Heart left ventricle (tissue), 16 donors: ENCODE results near the gene GPANK1. TPM values are rescaled to one million over a fixed set of nuclear protein-coding genes. Genes with fewer than 3 reads are reported as not detected.

ENCODE experiments used
- ATAC-seq, 4 donors: fragments of 200-7000 bp; cut with Tn5 transposase; one replicate each; pipeline ENCODE4 v1.9.1; 2020 to 2022; ENCODE audit warnings: moderate library complexity in 4 of 4, mild to moderate bottlenecking in 3 of 4, moderate number of reproducible peaks in 1 of 4
- DNase-seq, 5 donors: peaks; one replicate each; pipeline ENCODE4 v3.0.0-alpha.2; 2020
- H3K27ac ChIP-seq, 12 donors: fragments of 200-600 bp; sonication (generic) in 4 of 12; one replicate each; pipeline versions ENCODE4 v1.5.0 to v1.8.0; 2016 to 2022; ENCODE audit warnings: mild to moderate bottlenecking in 2 of 12
- H3K27me3 ChIP-seq, 9 donors: fragments of 200-600 bp; sonication (generic) in 2 of 9; one replicate each; pipeline versions ENCODE4 v1.5.1 to v1.8.0; 2016 to 2022; ENCODE audit warnings: mild to moderate bottlenecking in 3 of 9
- H3K36me3 ChIP-seq, 9 donors: fragments of 200-600 bp; sonication (generic) in 2 of 9; one replicate each; pipeline versions ENCODE4 v1.5.0 to v1.8.0; 2018 to 2022; ENCODE audit warnings: mild to moderate bottlenecking in 2 of 9
- H3K4me1 ChIP-seq, 12 donors: fragments of 200-600 bp; sonication (generic) in 4 of 12; one replicate each; pipeline versions ENCODE4 v1.5.0 to v1.8.0; 2016 to 2022; ENCODE audit warnings: mild to moderate bottlenecking in 3 of 12
- H3K4me3 ChIP-seq, 12 donors: fragments of 200-600 bp; sonication (generic) in 4 of 12; one replicate each; pipeline versions ENCODE4 v1.5.0 to v1.8.0; 2017 to 2022; ENCODE audit warnings: mild to moderate bottlenecking in 9 of 12, moderate library complexity in 4 of 12
- H3K9me3 ChIP-seq, 12 donors: fragments of 200-600 bp; sonication (generic) in 4 of 12; one replicate each; pipeline versions ENCODE4 v1.5.0 to v1.8.0; 2016 to 2022; ENCODE audit warnings: mild to moderate bottlenecking in 1 of 12
- CTCF ChIP-seq, 12 donors: fragments of 200-600 bp; sonication (generic) in 4 of 12; IDR thresholded peaks; one replicate each; pipeline versions ENCODE4 v1.5.0 to v1.8.0; 2018 to 2022; ENCODE audit warnings: antibody characterized with exemption in 12 of 12, mild to moderate bottlenecking in 5 of 12
- POLR2A ChIP-seq, 2 donors: fragments of 450-650 bp; IDR thresholded peaks; one replicate each; pipeline ENCODE4 v1.6.1; 2017; ENCODE audit warnings: antibody characterized with exemption in 2 of 2, mild to moderate bottlenecking in 2 of 2, moderate library complexity in 2 of 2
- WGBS, 4 donors: extraction: QIAGEN DNeasy Blood & Tissue Kit in 2 of 4; methylation state at CpG; one replicate each; pipeline versions ENCODE4 v1.1.5 to v1.1.7; 2013 to 2018; 5-methylcytosine and 5-hydroxymethylcytosine counted together
- intact Hi-C, 10 donors: fragments of 100-400 bp; cut with DNase I; formaldehyde crosslinking; loops; one replicate each; pipeline versions ENCODE4 v1.11.1 to v1.14.2; 2022
- polyA plus RNA-seq, 2 donors: library from polyadenylated mRNA; stranded (reverse); fragments of 200-250 nt; gene quantifications; one replicate each; pipeline ENCODE4 v1.2.3, GENCODE V29; 2013
- total RNA-seq, 9 donors: library from RNA; depleted of rRNA in 2 of 9; stranded (reverse); fragments of >200 nt in 2 of 9; fragmentation: NEBNext Ultra II Directional in 3 of 9; extraction: Animal tissue kit (Norgen Biotek cat#: 25700) in 3 of 9; gene quantifications; one replicate each; pipeline versions ENCODE4 v1.1.0 to v1.2.4, GENCODE V29; 2016 to 2023
- donor health status: ischemic (EF 13 %, LVEDD 7.1; RV severe dilation, severe dysfunction).
- donor health status: healthy with polysubstance abuse.
- donor health status: DM: no; HTN: yes; CAD: no.
- donor health status: DM: no; HTN: no; CAD: no.
- donor health status: ischemic (EF 25% LVEDD 6.9; RV normal size, moderate dysfunction).
- donor health status: ischemic (EF 25% LVEDD 5.7; RV mildly dilated, moderate dysfunction).
- donor health status: healthy.
- donor health status: DM: yes; HTN: yes; CAD: no.
- donor health status: ischemic (EF 35%, LVEDD 5.7; RV mildly dilated, moderate dysfunction).
- donor health status: nonischemic (EF 11% LVEDD 7.7; RV severe dilation, severe dysfunction).
- donor health status: DM: yes; HTN: yes; CAD: no.
- donor health status: PGD.
- donor health status: ischemic (EF 29% LVEDD 5.4; RV normal size, mild dysfunction).
- donor health status: nonischemic (EF 23%, LVEDD 6.1; RV moderate dilation, normal function).

GPANK1 gene
- total and polyA plus RNA-seq, 11 donors = 15.9 to 29.8 (median 19.5) TPM

DNA sequence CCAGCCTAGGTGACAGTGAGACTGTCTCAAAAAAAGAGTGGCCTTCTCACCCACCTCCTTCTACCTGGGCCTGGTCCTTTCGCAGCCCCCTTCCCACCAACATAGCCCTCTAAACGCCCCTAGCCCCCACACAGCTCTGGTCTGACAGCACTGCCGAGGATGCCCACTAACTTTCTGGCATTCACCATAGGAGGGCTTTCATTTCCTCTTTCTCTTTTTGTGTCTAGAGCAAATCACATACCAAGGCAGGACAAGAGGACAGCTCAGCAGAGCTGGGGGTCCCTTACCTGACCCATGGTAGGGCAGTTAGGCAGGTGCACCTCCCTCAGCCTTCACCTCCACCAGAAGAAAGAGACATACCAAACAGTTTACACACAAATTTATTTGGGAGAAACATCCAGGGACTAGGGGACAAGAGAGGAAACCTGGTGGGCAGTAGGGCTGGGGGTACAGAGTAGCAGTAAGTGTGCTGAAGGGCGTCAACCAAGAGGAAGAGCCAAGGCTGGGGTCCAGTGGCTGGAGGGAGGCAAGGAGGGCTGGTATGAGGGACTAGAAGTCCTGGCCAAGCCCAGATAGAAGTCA is 11.6 kb upstream of the GPANK1 start:
- no peak for TF ChIP-seq CTCF (IDR thresholded peaks at IDR 0.05)
- TF ChIP-seq POLR2A (IDR thresholded peaks at IDR 0.05) = no peak
- no peaks in the 10 kb centered on the region for H3K9me3 ChIP-seq
- no peak for DNase-seq
- no peaks in the 10 kb centered on the region for H3K27me3 ChIP-seq
- H3K36me3 ChIP-seq = peaks cover 0 to 37% (median 23%) of the 10 kb centered on the region in 9 donors
- ATAC-seq = no peak
- no peak overlapping the region for H3K4me3 ChIP-seq
- H3K27ac ChIP-seq = no peak overlapping the region
- peaks cover 0 to 14% (median 11%) of the 10 kb centered on the region in 12 donors for H3K4me1 ChIP-seq
- intact Hi-C loops = loop anchor here in 1 of 10 donors (5.0 kb wide), 1 partner anchor 201 kb away; the partner anchor contains the start of gene SLC44A4
- 81 to 90% (median 84%) methylated on average over 4 of the region's 4 CpGs for WGBS, 4 donors

DNA sequence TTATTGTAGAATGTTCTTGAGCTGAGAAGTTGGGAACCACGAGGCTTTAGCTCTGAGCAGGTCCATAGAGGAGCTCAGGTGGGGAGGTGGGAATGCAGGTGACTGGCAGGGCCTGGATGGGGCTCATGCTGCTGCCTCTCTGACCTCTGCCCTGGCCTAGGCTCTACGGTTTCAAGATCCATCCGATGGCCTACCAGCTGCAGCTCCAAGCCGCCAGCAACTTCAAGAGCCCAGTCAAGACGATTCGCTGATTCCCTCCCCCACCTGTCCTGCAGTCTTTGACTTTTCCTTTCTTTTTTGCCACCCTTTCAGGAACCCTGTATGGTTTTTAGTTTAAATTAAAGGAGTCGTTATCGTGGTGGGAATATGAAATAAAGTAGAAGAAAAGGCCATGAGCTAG is 4.9 kb upstream of the GPANK1 start, which contains the start of gene LY6G5B:
LY6G5B (plus strand) TSS at position 301 of the 400 bp plus-strand sequence. CDS start 975 bp downstream, outside the sequence.
- H3K4me1 ChIP-seq = peaks cover 0 to 28% (median 14%) of the 10 kb centered on the region in 12 donors
- no peak for DNase-seq
- intact Hi-C loops = loop anchor here in 3 of 10 donors (5.0 to 10.0 kb wide), 3 partner anchors 163 to 505 kb away; partner anchors contain the start of genes AGPAT1 (in 2 of the 3), RNF5 (in 2 of the 3), NELFE (in 1 of the 3) and SKIC2 (in 1 of the 3)
- H3K27ac ChIP-seq = no peak within 1 kb of the TSS
- no peak within 1 kb of the TSS for H3K4me3 ChIP-seq
- H3K36me3 ChIP-seq = peaks cover 7 to 73% (median 69%) of the 10 kb centered on the region in 9 donors
- H3K27me3 ChIP-seq = no peaks in the 10 kb centered on the region
- 84 to 95% (median 88%) methylated on average over 8 of the region's 8 CpGs for WGBS, 4 donors
- H3K9me3 ChIP-seq = no peaks in the 10 kb centered on the region
- TF ChIP-seq POLR2A (IDR thresholded peaks at IDR 0.05) (no peak), CTCF (IDR thresholded peaks at IDR 0.05) (no peak)
- ATAC-seq = no peak

DNA sequence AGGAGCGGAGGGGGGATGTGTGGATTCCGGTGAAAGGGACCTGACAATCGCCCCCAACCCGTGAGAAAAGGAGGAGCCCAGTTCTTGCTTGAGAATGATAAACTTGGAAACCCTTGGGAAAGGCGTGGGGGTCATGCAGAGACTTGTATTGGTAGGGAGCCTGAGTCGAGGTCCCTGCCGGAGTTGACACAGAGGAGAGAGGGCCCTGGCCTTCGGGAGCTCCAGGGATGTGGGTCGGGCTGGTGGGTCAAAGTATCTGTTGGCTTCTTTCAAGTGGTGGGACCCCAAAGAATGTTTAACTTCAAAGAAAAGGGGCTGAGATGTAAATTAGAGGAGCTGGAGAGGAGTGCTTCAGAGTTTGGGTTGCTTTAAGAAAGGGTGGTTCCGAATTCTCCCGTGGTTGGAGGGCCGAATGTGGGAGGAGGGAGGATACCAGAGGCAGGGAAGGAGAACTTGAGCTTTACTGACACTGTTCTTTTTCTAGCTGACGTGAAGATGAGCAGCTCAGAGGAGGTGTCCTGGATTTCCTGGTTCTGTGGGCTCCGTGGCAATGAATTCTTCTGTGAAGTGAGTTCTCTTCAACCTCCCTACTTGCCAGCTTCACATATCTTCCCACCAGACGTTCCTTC is 1.7 kb upstream of the GPANK1 start:
- ATAC-seq (no peak), DNase-seq (no peak)
- peaks cover 7 to 72% (median 65%) of the 10 kb centered on the region in 9 donors for H3K36me3 ChIP-seq
- no peak for TF ChIP-seq CTCF (IDR thresholded peaks at IDR 0.05)
- TF ChIP-seq POLR2A (IDR thresholded peaks at IDR 0.05) = no peak
- peak overlapping the region; percentile 64 to 95 (median 83) for H3K4me3 ChIP-seq
- no peaks in the 10 kb centered on the region for H3K9me3 ChIP-seq
- intact Hi-C loops = loop anchor here in 3 of 10 donors (5.0 to 10.0 kb wide), 3 partner anchors 166 to 508 kb away; partner anchors contain the start of genes AGPAT1 (in 2 of the 3), RNF5 (in 2 of the 3), NELFE (in 1 of the 3) and SKIC2 (in 1 of the 3)
- H3K27me3 ChIP-seq = no peaks in the 10 kb centered on the region
- 2 to 4% (median 3%) methylated on average over 15 of the region's 15 CpGs for WGBS, 4 donors
- peak overlapping the region; percentile 83 to 97 (median 94) for H3K27ac ChIP-seq
- H3K4me1 ChIP-seq = peaks cover 9 to 53% (median 32%) of the 10 kb centered on the region in 12 donors
